HG02759 (cell line): ENCODE measurements around the gene B3GAT1.

ENCODE experiments used
- ATAC-seq: cut with Tn5 transposase; IDR thresholded peaks from one replicate; pipeline ENCODE4 v1.9.1; 2021; ENCODE audit warnings: mild to moderate bottlenecking, moderate library complexity; ENCODE audit not compliant: unreplicated experiment

B3GAT1 gene

DNA sequence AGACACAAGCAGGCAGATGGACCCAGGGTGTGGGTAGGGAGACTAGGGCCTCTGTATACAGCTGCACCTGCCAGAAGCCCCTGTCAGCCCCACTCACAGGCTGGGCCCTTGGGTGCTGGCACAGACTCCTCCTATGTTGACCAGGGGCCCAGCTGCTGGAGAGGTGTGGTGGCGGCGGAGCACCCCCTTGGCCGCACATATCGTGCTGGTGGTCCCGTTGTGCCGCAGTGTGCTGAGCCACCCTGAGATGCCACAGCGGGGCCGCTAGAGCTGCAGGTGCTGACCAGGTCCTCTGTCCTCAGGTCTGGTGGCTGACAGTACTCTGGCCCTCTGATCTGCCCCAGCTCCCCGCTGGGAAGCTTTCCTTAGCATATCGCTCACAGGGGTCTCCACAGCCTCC is 30.2 kb upstream of the B3GAT1 start:
- no peak for ATAC-seq

DNA sequence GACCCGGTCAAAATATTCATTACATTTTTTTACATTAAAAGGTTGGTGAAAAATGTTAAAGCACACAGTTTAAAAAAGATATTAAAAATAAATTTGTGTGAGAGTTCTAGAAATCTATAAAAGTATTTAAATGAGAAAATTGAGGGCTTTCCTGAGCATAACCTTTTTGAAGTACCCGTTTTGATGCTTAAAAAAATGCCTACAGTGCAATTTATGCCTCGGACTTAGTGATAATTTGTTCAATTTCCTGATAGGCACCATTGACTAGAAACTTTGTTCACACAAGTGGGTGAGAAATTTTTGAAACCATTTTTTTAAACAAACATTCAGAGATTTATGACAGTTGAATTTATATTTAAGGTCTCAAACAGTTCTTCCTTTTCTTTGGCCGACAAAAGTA is 29.7 kb upstream of the B3GAT1 start:
- no peak for ATAC-seq

GRCh38 chr11:134441281-134441680 is 29.2 kb upstream of the B3GAT1 start:
- no peak for ATAC-seq

- ATAC-seq = no peak
Observed at GRCh38 chr11:134440851-134441250, 28.8 kb upstream of the B3GAT1 start.

DNA sequence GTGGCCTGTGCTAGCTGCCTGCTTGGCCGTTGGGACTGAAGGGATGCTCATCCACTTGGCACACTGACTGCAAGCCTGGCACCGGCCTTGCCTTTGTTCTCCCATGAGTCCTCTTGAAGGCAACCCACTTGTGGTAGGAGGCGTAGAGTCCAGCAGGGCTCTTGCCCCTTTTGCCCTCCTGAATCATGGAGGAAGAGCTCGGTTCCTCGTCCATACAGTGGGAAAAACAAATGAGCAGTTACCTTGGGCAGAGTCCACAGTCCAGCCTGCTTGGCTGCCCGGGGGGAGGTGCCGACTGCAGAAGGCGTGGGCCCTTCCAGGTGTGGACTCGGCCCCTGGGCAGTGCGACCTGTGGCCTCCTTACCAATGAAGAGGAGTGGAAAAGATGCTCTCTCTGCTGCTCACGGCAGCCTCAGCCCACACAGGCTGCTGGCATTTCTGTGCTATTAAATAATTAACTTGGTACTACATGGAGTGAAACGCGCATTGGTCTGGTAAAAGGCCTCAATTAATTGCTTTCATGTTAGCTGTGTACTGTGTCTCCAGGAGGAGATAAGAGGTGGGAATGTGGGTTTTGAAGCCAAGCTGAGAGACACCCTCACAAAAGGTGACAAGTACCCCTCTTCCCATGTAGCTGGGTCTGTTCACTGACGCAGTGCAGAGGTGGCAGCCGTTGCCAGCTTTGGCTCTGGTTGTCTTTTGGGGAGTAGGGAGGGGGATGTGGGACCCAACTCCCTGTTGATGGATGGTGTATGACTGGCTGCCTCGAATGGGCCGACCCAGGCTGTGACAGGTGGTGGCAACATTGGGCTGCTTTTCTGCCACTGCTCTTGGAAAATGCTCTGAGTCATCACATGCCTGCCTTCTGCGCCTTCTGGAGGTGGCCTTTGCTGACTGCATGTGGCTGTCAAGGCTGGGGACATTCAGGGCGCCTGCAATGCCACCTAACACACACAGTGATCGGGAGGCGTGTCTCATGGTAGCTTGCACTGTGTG is 26.8 kb upstream of the B3GAT1 start:
- no peak for ATAC-seq

GRCh38 chr11:134437821-134438220 is 25.8 kb upstream of the B3GAT1 start:
- no peak for ATAC-seq

- ATAC-seq = no peak
Observed at GRCh38 chr11:134436781-134437180, 24.7 kb upstream of the B3GAT1 start.

- no peak for ATAC-seq
Observed at GRCh38 chr11:134433806-134434205, 21.8 kb upstream of the B3GAT1 start.

GRCh38 chr11:134433251-134433650 is 21.2 kb upstream of the B3GAT1 start:
- no peak for ATAC-seq

DNA sequence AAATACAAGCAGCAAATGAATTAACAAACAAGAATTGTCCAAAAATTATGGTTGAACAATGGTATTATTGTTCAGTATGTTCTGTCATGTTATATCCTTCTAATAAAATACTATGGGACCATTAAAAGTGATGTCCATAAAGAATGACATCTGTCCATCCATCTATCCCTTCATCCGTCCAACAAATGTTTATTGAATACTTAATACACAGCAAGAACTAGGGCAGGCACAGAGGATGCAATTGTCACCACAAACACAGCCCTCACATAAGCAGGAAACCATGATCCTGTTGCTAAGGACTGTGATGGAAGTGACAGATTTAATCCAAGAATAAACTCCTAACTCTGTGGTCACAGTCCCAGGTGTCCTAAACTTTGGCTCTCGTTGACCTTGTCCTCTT is 20.7 kb upstream of the B3GAT1 start:
- ATAC-seq = no peak

GRCh38 chr11:134429106-134429505 is 17.1 kb upstream of the B3GAT1 start:
- no peak for ATAC-seq

DNA sequence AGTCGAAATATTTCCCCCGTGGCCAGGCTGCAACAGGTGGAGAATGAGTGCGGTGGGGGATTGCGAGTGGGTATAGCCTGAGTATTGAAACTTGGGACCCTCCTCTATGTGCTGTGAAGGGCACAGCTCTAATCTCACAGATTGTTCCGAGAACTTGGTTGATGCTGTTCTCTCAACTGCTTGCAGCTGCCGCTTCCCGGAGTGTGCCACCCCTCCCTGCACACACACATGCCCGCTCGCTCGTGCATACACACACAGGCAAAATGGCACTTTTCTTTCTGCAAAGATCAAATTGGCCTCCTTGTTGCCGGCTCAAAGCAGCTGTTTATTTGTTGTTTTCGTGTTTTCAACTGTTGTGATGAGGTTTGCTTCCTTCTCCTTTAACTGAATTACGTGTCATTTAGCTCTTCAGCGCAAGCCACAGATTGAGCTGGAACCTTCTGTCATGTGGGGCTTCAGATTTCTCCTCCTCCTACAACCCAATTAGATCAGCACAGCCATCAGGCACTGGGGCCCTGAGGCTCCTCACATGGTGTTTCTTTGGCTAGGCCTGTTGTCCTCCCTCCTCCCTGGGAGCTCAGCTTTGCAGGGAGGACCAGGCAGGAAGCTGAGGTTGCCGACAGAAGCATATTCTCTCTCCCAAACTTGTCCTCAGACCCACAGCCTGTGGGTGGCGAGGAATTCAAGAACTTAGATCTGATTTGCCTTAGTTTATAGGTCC is 13.9 kb upstream of the B3GAT1 start:
- no peak for ATAC-seq

DNA sequence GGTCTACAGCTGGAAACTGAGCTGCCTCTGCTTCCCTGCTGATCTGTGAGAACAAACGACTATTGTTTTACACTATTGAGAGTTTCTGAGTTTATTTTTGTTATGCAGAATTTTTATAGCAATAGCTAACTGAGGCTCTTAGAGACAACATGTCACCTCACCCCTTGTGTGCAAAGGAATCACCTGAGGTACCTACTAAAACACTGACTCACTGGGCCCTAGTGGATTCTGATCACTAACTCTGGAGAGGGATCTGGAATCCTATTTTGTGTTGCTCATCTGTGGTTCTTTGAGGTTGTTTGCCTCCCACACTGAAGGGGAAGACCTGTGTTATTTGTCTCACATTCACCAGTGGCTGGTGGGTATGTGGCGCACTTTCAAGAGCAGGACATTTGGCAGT is 13.4 kb upstream of the B3GAT1 start:
- no peak for ATAC-seq

GRCh38 chr11:134423106-134423505 is 11.1 kb upstream of the B3GAT1 start:
- ATAC-seq = no peak

GRCh38 chr11:134417871-134418840 is 6.1 kb upstream of the B3GAT1 start:
- ATAC-seq = no peak

DNA sequence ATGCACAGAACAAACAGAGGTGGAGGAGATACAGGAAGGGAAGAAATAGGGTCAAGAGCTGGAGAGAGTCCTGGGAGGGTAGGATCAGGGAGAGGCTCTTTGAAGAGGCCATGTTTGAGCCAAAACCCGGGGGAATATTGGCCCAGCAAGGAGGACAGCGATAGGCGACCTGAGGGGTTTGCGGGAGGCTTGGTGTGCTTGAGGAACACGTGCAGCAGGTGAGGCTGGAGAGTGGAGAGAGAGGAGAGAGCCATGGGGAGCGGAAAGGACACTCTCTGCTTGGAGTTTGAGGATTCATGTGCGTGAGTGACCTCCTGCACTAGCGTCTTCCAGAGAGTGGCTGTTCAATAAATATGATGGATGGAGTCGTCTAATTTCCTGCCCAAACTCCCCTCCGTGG is 4.7 kb upstream of the B3GAT1 start:
- ATAC-seq = no peak

DNA sequence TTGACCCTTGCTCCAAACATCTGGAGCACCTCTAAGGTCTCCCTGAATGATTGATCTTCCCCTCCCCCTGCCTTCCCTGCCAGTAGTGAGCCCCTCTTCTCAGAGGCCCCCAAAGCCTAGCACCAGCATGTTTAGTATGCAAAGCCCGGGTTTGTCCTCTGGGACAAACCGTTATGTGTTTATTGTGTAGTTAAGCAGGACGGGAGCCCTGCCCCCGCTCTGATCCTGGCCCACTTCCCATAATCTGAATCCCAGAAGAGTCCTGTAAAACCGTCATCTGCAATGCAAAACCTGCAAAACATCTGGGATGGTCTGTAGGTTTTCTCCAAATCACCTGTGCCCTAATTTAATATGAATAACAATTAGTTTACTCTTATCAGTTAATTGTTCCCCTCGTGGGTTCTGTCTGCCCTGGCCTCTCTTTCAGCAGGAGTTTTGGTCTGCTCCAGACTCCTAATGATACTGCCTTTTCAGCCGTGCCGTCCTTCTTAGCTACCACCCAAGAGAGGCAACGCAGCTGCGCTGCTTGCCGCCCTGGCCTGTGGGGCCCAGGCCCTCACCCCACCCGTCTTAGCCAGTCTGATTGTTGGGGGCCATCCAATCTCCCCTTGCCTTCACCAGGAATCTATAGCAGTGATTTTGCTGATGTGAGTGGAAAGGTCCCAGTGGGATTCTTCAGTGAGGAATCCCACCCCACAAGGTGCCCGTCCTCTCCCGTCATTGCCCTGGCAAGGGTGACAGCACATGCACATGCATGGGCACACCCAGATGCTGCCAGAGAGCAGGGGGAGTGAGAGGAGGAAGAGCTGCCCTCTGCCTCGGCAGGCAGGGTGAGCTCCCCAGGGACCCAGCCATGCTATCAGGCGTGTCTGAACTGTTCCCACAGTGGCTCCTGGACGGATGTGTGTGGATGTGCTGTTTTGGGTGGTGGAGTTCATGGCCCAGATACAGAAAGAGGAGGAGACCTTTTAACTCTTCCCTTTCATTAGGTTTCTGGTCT is 3.0 kb upstream of the B3GAT1 start:
- no peak for ATAC-seq

GRCh38 chr11:134413826-134414731 is 2.0 kb upstream of the B3GAT1 start:
- ATAC-seq = no peak
